ENCODE measurements around the gene DHRS11.
A peak's percentile ranks its signal among the peaks of the same experiment; 100 is the strongest.

The DHRS11 gene

GRCh38 chr17:36576793-36577192 is 14.9 kb upstream of the DHRS11 start:
- Histone ChIP-seq H3K9me3 (ENCODE audit: insufficient read depth, low read depth, low read length) (no peaks in the 10 kb centered on the region), H2BK12ac (ENCODE audit: low read length) (no peak overlapping the region), H4K91ac (ENCODE audit: low read depth, low read length) (no peak overlapping the region), H3K18ac (ENCODE audit: low read length) (no peak overlapping the region), H3K14ac (ENCODE audit: low read length) (no peak overlapping the region), H2AFZ (ENCODE audit: insufficient read depth, low read length, poor library complexity) (no peak overlapping the region), H3K27ac (ENCODE audit: low read depth, low read length) (no peak overlapping the region), H3K79me2 (ENCODE audit: control insufficient read depth, insufficient read depth, low read length, poor library complexity) (no peaks in the 10 kb centered on the region), H4K12ac (ENCODE audit: low read depth, low read length) (no peak overlapping the region), H2BK5ac (ENCODE audit: low read depth, low read length, poor library complexity) (no peak overlapping the region), H3K79me1 (ENCODE audit: low read length) (no peaks in the 10 kb centered on the region), H4K8ac (ENCODE audit: low read depth, low read length) (no peak overlapping the region), H3K4ac (ENCODE audit: low read depth, low read length) (no peak overlapping the region), H3K36me3 (ENCODE audit: control insufficient read depth in 1 of 2, insufficient read depth in 2 of 2, low read length in 2 of 2) (peaks cover 25 to 38% of the 10 kb centered on the region in 2 experiments), H2AK5ac (ENCODE audit: low read length) (no peak overlapping the region), H3K4me1 (ENCODE audit: control insufficient read depth in 1 of 2, insufficient read depth in 2 of 2, low read length in 2 of 2) (no peaks in the 10 kb centered on the region), H3K4me3 (ENCODE audit: low read depth, low read length) (no peak overlapping the region), H3K4me2 (ENCODE audit: low read length) (no peak overlapping the region), H3K27me3 (ENCODE audit: insufficient read depth, low read length) (no peaks in the 10 kb centered on the region), H3K9ac (ENCODE audit: low read length) (no peak overlapping the region), H2BK120ac (ENCODE audit: insufficient read depth, low read length, poor library complexity) (no peak overlapping the region), H3K23ac (ENCODE audit: low read length) (no peak overlapping the region)
- DNase-seq = no peak
- no CpG with 5 or more reads among the region's 2 CpGs for WGBS (ENCODE audit: extremely low coverage, insufficient coverage, insufficient read length)

DNA sequence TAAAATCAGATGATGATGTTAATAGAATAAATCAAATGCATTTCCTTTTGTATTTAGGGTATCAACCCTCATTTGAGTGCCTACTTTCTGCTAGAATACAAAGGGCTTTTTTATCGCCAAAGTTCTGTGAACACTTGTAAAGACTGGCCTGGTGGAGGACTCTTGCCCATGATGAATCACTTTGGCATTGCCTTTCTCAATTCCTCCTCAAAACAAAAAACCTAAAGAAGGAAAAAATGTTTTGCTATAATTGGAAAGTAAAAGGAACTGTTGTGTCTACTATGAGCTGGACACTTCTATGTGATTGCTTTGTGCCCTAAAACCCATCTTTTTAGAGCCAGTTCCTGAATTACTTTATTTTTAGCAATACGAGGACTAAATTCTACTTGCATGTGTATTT is 13.0 kb upstream of the DHRS11 start:
- no peaks in the 10 kb centered on the region for H3K9me3 ChIP-seq (ENCODE audit: insufficient read depth, low read depth, low read length)
- H3K9ac ChIP-seq (ENCODE audit: low read length) = no peak overlapping the region
- no peak for DNase-seq
- H2AK5ac ChIP-seq (ENCODE audit: low read length) = no peak overlapping the region
- no peak overlapping the region for H3K4me3 ChIP-seq (ENCODE audit: low read depth, low read length)
- no peak overlapping the region for H4K8ac ChIP-seq (ENCODE audit: low read depth, low read length)
- H3K4me1 ChIP-seq (ENCODE audit: control insufficient read depth in 1 of 2, insufficient read depth in 2 of 2, low read length in 2 of 2) = no peaks in the 10 kb centered on the region
- no peak overlapping the region for H4K12ac ChIP-seq (ENCODE audit: low read depth, low read length)
- H4K91ac ChIP-seq (ENCODE audit: low read depth, low read length) = no peak overlapping the region
- H2AFZ ChIP-seq (ENCODE audit: insufficient read depth, low read length, poor library complexity) = no peak overlapping the region
- no peak overlapping the region for H3K23ac ChIP-seq (ENCODE audit: low read length)
- H3K4me2 ChIP-seq (ENCODE audit: low read length) = no peak overlapping the region
- H2BK5ac ChIP-seq (ENCODE audit: low read depth, low read length, poor library complexity) = no peak overlapping the region
- H3K4ac ChIP-seq (ENCODE audit: low read depth, low read length) = no peak overlapping the region
- no peak overlapping the region for H3K14ac ChIP-seq (ENCODE audit: low read length)
- no peak overlapping the region for H2BK12ac ChIP-seq (ENCODE audit: low read length)
- H3K79me1 ChIP-seq (ENCODE audit: low read length) = no peaks in the 10 kb centered on the region
- no peaks in the 10 kb centered on the region for H3K27me3 ChIP-seq (ENCODE audit: insufficient read depth, low read length)
- H3K18ac ChIP-seq (ENCODE audit: low read length) = no peak overlapping the region
- peaks cover 26 to 42% of the 10 kb centered on the region in 2 experiments for H3K36me3 ChIP-seq (ENCODE audit: control insufficient read depth in 1 of 2, insufficient read depth in 2 of 2, low read length in 2 of 2)
- no CpG with 5 or more reads among the region's 2 CpGs for WGBS (ENCODE audit: extremely low coverage, insufficient coverage, insufficient read length)
- H3K79me2 ChIP-seq (ENCODE audit: control insufficient read depth, insufficient read depth, low read length, poor library complexity) = no peaks in the 10 kb centered on the region
- no peak overlapping the region for H3K27ac ChIP-seq (ENCODE audit: low read depth, low read length)
- H2BK120ac ChIP-seq (ENCODE audit: insufficient read depth, low read length, poor library complexity) = no peak overlapping the region

GRCh38 chr17:36583787-36584186 is 7.9 kb upstream of the DHRS11 start:
- H3K79me2 ChIP-seq (ENCODE audit: control insufficient read depth, insufficient read depth, low read length, poor library complexity) = no peaks in the 10 kb centered on the region
- H4K12ac ChIP-seq (ENCODE audit: low read depth, low read length) = no peak overlapping the region
- H2AK5ac ChIP-seq (ENCODE audit: low read length) = no peak overlapping the region
- H3K18ac ChIP-seq (ENCODE audit: low read length) = no peak overlapping the region
- H2BK5ac ChIP-seq (ENCODE audit: low read depth, low read length, poor library complexity) = no peak overlapping the region
- no peak overlapping the region for H2BK120ac ChIP-seq (ENCODE audit: insufficient read depth, low read length, poor library complexity)
- no peak overlapping the region for H2AFZ ChIP-seq (ENCODE audit: insufficient read depth, low read length, poor library complexity)
- H3K9me3 ChIP-seq (ENCODE audit: insufficient read depth, low read depth, low read length) = no peaks in the 10 kb centered on the region
- H3K4me1 ChIP-seq (ENCODE audit: control insufficient read depth in 1 of 2, insufficient read depth in 2 of 2, low read length in 2 of 2) = no peaks in the 10 kb centered on the region
- no peak overlapping the region for H3K4me3 ChIP-seq (ENCODE audit: low read depth, low read length)
- no peak overlapping the region for H3K27ac ChIP-seq (ENCODE audit: low read depth, low read length)
- H3K36me3 ChIP-seq (ENCODE audit: control insufficient read depth in 1 of 2, insufficient read depth in 2 of 2, low read length in 2 of 2) = peaks cover 29 to 52% of the 10 kb centered on the region in 2 experiments
- H4K8ac ChIP-seq (ENCODE audit: low read depth, low read length) = no peak overlapping the region
- WGBS (ENCODE audit: extremely low coverage, insufficient coverage, insufficient read length) = no CpG with 5 or more reads among the region's 1 CpG
- H4K91ac ChIP-seq (ENCODE audit: low read depth, low read length) = no peak overlapping the region
- H3K27me3 ChIP-seq (ENCODE audit: insufficient read depth, low read length) = no peaks in the 10 kb centered on the region
- no peak overlapping the region for H3K14ac ChIP-seq (ENCODE audit: low read length)
- H3K23ac ChIP-seq (ENCODE audit: low read length) = no peak overlapping the region
- no peak overlapping the region for H3K4ac ChIP-seq (ENCODE audit: low read depth, low read length)
- no peaks in the 10 kb centered on the region for H3K79me1 ChIP-seq (ENCODE audit: low read length)
- peak; percentile 38 to 85 for DNase-seq
- no peak overlapping the region for H3K4me2 ChIP-seq (ENCODE audit: low read length)
- no peak overlapping the region for H3K9ac ChIP-seq (ENCODE audit: low read length)
- H2BK12ac ChIP-seq (ENCODE audit: low read length) = no peak overlapping the region

- no peak overlapping the region for H4K91ac ChIP-seq (ENCODE audit: low read depth, low read length)
- no CpG with 5 or more reads among the region's 2 CpGs for WGBS (ENCODE audit: extremely low coverage, insufficient coverage, insufficient read length)
Observed at GRCh38 chr17:36586138-36586537, 5.5 kb upstream of the DHRS11 start.

More at GRCh38 chr17:36586138-36586537, 5.5 kb upstream of the DHRS11 start:
- no peak overlapping the region for H3K23ac ChIP-seq (ENCODE audit: low read length)
- no peaks in the 10 kb centered on the region for H3K79me2 ChIP-seq (ENCODE audit: control insufficient read depth, insufficient read depth, low read length, poor library complexity)
- no peak overlapping the region for H3K18ac ChIP-seq (ENCODE audit: low read length)
- no peak overlapping the region for H2BK12ac ChIP-seq (ENCODE audit: low read length)
- H3K79me1 ChIP-seq (ENCODE audit: low read length) = no peaks in the 10 kb centered on the region
- H3K27ac ChIP-seq (ENCODE audit: low read depth, low read length) = no peak overlapping the region
- no peaks in the 10 kb centered on the region for H3K27me3 ChIP-seq (ENCODE audit: insufficient read depth, low read length)
- no peak overlapping the region for H2AFZ ChIP-seq (ENCODE audit: insufficient read depth, low read length, poor library complexity)
- no peak overlapping the region for H2BK5ac ChIP-seq (ENCODE audit: low read depth, low read length, poor library complexity)
- H3K36me3 ChIP-seq (ENCODE audit: control insufficient read depth in 1 of 2, insufficient read depth in 2 of 2, low read length in 2 of 2) = peaks cover 22 to 37% of the 10 kb centered on the region in 2 experiments
- H3K4ac ChIP-seq (ENCODE audit: low read depth, low read length) = no peak overlapping the region
- no peak overlapping the region for H3K4me3 ChIP-seq (ENCODE audit: low read depth, low read length)
- no peak overlapping the region for H3K4me2 ChIP-seq (ENCODE audit: low read length)
- no peak overlapping the region for H3K14ac ChIP-seq (ENCODE audit: low read length)
- H3K9me3 ChIP-seq (ENCODE audit: insufficient read depth, low read depth, low read length) = no peaks in the 10 kb centered on the region
- H2AK5ac ChIP-seq (ENCODE audit: low read length) = no peak overlapping the region
- H4K8ac ChIP-seq (ENCODE audit: low read depth, low read length) = no peak overlapping the region
- H4K12ac ChIP-seq (ENCODE audit: low read depth, low read length) = no peak overlapping the region
- H3K9ac ChIP-seq (ENCODE audit: low read length) = no peak overlapping the region
- no peak for DNase-seq
- no peaks in the 10 kb centered on the region for H3K4me1 ChIP-seq (ENCODE audit: control insufficient read depth in 1 of 2, insufficient read depth in 2 of 2, low read length in 2 of 2)
- H2BK120ac ChIP-seq (ENCODE audit: insufficient read depth, low read length, poor library complexity) = no peak overlapping the region
